ENCODE data around the gene TMEM235.
A peak's percentile ranks its signal among the peaks of the same experiment; 100 is the strongest.

TMEM235 gene

DNA sequence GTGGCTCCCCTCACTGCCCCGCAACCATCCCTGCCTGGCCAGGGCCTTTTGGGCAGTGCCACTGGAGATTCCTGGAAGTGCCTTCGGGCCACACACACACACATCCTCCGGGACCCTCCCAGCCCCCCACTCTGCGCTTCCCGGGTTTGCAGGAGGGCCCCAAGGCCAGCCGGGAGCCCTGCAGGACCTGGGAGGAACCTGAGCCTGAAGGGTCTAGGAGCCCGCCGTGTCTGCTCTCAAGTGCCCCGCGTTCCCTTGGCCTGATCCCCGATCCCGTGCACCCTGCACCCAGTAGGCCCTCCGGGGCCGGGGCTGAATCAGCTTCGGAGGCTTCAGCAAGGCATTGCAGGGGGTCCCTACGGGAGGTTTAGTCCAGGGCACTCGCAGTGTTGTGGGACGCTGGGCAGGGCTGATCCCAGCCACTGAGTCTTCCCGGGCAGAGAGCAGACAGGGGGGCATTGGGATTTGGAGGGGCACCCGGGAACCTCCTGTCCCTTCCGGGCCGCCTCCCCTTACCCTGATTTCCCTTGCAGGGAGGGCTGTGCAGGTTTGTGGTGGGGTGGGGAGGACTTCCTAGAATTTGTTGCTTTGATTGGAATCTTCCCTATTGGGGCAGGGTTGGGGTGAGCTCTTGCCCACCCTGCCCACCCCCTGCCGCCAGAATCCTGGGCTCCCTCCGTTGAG is 36.9 kb downstream of the TMEM235 start:
- no peak overlapping the region for H3K27ac ChIP-seq
- no peak for DNase-seq (ENCODE audit: low read depth, low spot score)

DNA sequence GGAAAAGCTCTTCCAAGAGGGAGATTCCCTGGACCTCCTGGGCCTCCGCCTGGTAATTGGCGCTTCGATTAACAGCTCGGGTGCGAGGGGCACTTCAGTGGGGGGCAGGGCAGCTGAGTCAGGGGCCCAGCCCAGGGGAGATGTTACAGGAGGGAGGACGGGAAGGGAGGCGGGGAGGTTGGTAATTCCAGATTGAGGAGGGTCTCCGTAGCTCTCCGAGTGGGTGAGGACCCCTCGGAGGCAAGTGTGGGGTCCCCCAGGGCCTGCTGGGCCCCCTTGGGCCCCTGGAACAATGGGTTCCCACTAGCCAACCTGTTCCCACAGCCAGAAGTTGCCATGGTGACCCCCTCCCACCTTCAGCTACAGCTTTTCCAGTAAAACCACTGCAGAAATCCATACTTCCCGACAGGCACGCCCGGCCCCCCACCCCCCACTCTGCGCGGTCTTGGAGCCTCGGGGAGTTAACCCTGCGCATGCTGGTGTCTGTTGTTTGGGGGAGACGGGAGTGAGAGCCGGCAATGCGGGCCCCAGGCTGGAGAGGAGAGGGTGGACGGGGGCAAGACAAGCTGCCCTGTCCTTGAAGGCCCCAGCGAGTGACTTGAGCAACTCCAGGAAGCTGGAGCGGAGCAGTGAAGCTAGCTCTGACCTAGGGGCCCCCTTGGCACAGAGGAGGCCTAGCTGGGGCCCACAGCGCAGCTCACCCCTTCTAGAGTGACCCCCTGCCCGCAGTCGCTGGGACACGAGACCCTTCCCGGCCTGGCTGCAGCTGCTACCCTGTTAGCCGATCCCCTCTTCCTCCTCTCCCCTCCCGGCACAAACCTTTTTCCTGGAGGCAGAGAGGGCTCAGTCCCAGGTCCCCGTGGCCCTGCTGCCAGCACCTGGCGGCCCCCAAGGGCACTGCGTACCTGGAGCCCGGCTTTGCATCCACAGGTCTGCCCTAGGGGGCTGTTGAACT is 37.8 kb downstream of the TMEM235 start:
- no peak for DNase-seq (ENCODE audit: low read depth, low spot score)
- no peak overlapping the region for H3K27ac ChIP-seq

DNA sequence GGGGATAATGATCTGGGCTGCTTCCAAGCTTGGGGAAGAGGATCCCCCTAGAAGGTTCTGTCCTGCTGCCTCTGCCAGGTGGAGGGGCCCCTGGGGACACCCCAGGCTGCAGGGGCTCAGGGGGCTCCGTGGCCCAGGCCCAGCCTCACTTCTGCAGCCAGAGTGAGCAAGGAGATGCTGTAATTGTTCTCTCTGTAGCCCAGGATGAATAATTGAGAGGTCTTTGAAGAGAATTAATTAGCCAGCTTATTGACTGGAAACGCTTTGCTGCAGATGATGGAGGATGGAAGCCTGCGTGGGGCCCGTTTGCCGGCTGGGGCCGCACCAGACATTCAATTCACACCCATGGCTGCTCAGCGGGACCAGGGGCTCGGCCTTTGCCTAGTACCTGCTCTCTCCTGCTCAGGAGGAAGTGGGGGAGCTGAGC is 38.5 kb downstream of the TMEM235 start:
- no peak for DNase-seq (ENCODE audit: low read depth, low spot score)
- H3K27ac ChIP-seq, result no peak overlapping the region

GRCh38 chr17:78271419-78272170 is 40.2 kb downstream of the TMEM235 start:
- DNase-seq (ENCODE audit: low read depth, low spot score), result no peak

DNA sequence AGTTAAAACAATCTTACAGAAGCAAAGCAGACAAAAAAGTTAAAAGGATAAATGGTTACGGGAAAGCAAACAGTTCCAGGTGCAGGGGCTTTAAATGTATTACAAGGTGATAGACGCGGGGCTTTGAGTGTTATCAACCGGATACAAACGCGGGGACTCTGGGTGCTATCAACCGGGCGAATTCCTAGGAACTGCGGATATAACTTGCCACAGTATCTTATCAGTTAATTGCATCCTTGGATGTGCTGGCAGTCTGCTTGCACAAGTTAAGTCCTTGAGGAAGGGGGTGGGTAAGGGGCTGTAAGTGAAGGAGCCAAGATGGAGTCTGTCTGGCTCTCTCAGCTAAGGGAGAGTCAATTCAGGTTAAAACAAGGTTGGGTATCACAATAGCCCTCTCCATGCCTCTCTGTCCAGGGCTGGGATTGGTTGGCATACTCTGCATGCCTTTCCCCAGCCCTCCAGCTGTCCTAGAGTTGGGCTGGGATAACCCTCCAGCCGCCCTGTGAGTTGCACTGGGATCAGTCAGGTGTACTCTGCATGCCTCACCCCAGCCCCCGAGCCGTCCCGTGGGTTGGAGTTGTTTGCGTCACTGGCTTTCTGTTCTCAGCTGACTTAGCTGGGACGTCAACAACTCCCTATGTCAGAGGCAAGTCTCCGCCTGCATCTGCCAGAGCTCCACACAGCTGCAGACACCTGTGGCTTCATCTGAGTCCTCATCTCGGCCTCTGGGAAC is 40.9 kb downstream of the TMEM235 start:
- peak; percentile 95 for DNase-seq (ENCODE audit: low read depth, low spot score)
- H3K27ac ChIP-seq, result peak overlapping the region; percentile 21

More at GRCh38 chr17:78271419-78272170, 40.2 kb downstream of the TMEM235 start:
- H3K27ac ChIP-seq, result no peak overlapping the region

- peak overlapping the region; percentile 21 for H3K27ac ChIP-seq
- DNase-seq (ENCODE audit: low read depth, low spot score), result no peak
Measured at GRCh38 chr17:78272914-78273258, 41.5 kb downstream of the TMEM235 start.

- H3K27ac ChIP-seq, result no peak overlapping the region
- no peak for DNase-seq (ENCODE audit: low read depth, low spot score)
Measured at GRCh38 chr17:78273813-78274212, 42.4 kb downstream of the TMEM235 start.

- H3K27ac ChIP-seq, result no peak overlapping the region
- no peak for DNase-seq (ENCODE audit: low read depth, low spot score)
Measured at GRCh38 chr17:78275355-78275754, 43.9 kb downstream of the TMEM235 start.

GRCh38 chr17:78276098-78276887 is 44.9 kb downstream of the TMEM235 start:
- DNase-seq (ENCODE audit: low read depth, low spot score), result no peak

DNA sequence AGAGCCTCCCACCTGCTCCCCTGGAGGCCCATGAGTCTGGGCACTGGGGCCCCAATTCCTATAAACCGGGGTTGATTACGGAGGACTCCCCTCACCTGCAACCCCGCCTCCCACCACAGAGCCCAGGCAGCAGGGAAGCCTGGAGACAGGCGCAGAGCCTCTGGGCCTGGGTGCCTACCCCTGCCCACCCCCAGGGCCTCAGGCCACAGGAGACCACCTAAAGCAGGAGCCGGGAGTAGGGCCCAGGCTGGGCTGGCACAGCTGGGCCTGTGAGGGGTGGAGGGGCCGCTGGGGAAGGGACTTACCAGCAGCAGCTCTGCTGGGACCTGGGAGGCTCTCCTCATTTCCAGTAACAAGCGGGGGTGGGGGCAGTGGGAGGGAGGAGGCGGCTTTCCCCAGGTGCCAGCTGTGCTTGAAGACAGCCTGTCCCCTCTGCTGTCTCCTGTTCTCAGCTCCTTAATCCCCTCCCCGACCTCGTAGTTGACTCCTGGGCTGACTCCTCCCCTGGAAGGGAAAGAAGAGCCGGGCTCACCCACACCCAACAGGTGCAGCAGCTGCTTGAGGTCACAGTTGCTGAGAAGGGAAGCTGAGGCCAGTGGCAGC is 46.8 kb downstream of the TMEM235 start:
- H3K27ac ChIP-seq, result no peak overlapping the region
- no peak for DNase-seq (ENCODE audit: low read depth, low spot score)

More at GRCh38 chr17:78276098-78276887, 44.9 kb downstream of the TMEM235 start:
- no peak overlapping the region for H3K27ac ChIP-seq

GRCh38 chr17:78279360-78279990 is 48.0 kb downstream of the TMEM235 start:
- no peak overlapping the region for H3K27ac ChIP-seq
- DNase-seq (ENCODE audit: low read depth, low spot score), result no peak

- H3K27ac ChIP-seq, result no peak overlapping the region
- DNase-seq (ENCODE audit: low read depth, low spot score), result no peak
Measured at GRCh38 chr17:78281249-78281845, 49.9 kb downstream of the TMEM235 start.

DNA sequence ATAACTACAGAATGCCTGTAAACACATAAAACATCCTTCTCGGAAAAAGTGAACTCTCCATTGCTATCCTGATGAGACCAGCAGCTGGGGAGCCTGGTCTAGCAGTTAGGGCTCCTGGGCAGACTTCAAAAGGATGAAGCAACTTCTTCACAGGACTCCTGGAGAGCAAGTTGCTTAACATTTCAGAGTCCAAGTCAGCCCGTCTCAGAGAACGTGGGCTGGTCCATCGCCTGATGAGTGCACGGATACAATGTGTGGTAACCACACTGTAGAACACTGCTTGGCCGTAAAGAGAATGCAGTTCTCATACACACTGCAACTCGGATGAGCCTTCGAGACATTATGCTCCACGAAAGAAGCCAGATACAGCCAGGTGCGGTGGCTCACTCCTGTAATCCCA is 52.7 kb downstream of the TMEM235 start:
- no peak overlapping the region for H3K27ac ChIP-seq
- no peak for DNase-seq (ENCODE audit: low read depth, low spot score)

DNA sequence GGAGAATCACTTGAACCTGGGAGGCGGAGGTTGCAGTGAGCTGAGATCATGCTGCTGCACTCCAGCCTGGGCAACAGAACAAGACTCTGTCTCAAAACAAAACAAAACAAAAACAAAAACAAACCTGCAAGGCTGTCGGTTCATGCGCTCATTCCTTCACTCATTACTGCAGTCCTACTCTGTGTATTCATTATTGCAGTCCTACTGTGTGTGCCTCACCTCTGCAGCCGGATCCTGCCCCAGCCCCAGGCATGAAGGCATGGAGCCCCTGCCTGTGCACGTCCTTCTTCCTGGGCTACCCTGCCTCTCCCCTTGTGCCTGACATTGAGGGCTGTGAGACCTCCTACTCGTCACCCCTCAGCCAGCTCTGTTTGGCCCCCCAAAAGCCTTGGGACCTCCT is 57.6 kb downstream of the TMEM235 start:
- H3K27ac ChIP-seq, result no peak overlapping the region
- no peak for DNase-seq (ENCODE audit: low read depth, low spot score)

GRCh38 chr17:78289802-78290363 is 58.5 kb downstream of the TMEM235 start:
- no peak overlapping the region for H3K27ac ChIP-seq

More at GRCh38 chr17:78289802-78290363, 58.5 kb downstream of the TMEM235 start:
- peak; percentile 69 for DNase-seq (ENCODE audit: low read depth, low spot score)
